ENCODE measurements around the gene SLCO1A2. TPM values are rescaled to one million over a fixed set of nuclear protein-coding genes. Genes with fewer than 3 reads are reported as not detected.

SLCO1A2 gene
- total and polyA plus RNA-seq, 2 of the 8 experiments (the other 6 are each of a cell fraction or from before 2014, with no cell fraction given), result 2.9 to 5.1 TPM

- Histone ChIP-seq H3K18ac (ENCODE audit: extremely low read depth, low read length) (no peak overlapping the region), H3K23ac (ENCODE audit: insufficient read length) (no peak overlapping the region), H3K14ac (ENCODE audit: insufficient read length) (no peak overlapping the region), H3K56ac (replicated peaks; ENCODE audit: insufficient read length, low read depth, low read length) (no peak overlapping the region), H3K4me3 (ENCODE audit: extremely low read depth in 1 of 4, insufficient read depth in 2 of 4, low read depth in 3 of 4, low read length in 4 of 4) (no peak overlapping the region), H3K4me2 (ENCODE audit: insufficient read depth in 1 of 2, low read depth in 2 of 2, low read length in 2 of 2) (no peak overlapping the region), H2BK15ac (ENCODE audit: low read length) (no peak overlapping the region), H3K4ac (replicated peaks; ENCODE audit: insufficient read length, low read depth, low read length) (no peak overlapping the region), H4K91ac (replicated peaks; ENCODE audit: insufficient read length, low read length) (no peak overlapping the region), H2BK120ac (replicated peaks; ENCODE audit: low read depth, low read length) (no peak overlapping the region), H4K5ac (ENCODE audit: insufficient read length, low read depth, low read length) (no peak overlapping the region), H3K27ac (ENCODE audit: low read depth, low read length) (no peak overlapping the region), H2BK20ac (ENCODE audit: low read length) (no peak overlapping the region), H3K9ac (replicated peaks in 1 of 4; ENCODE audit: extremely low read depth in 1 of 4, low read depth in 3 of 4, low read length in 3 of 4) (no peak overlapping the region), H3K36me3 (ENCODE audit: control insufficient read depth in 2 of 4, insufficient read depth in 4 of 4, low read length in 3 of 4) (no peaks in the 10 kb centered on the region), H3K79me2 (ENCODE audit: control insufficient read depth in 1 of 2, insufficient read depth in 2 of 2, low read length in 2 of 2) (no peaks in the 10 kb centered on the region), H3K27me3 (replicated peaks in 1 of 4; ENCODE audit: control insufficient read depth in 3 of 4, extremely low read depth in 1 of 4, insufficient read depth in 3 of 4, low read length in 3 of 4) (no peaks in the 10 kb centered on the region), H2AK5ac (ENCODE audit: low read depth, low read length) (no peak overlapping the region), H2BK5ac (ENCODE audit: low read depth, low read length) (no peak overlapping the region), H4K8ac (ENCODE audit: extremely low read depth, insufficient read depth, low read length) (no peak overlapping the region), H3K23me2 (ENCODE audit: low read depth, low read length) (no peaks in the 10 kb centered on the region), H3K79me1 (ENCODE audit: low read depth, low read length) (no peaks in the 10 kb centered on the region), H3K9me3 (ENCODE audit: insufficient read depth in 2 of 2, low read depth in 1 of 2, low read length in 1 of 2) (no peaks in the 10 kb centered on the region), H3K4me1 (replicated peaks in 1 of 4; ENCODE audit: control insufficient read depth in 3 of 4, insufficient read depth in 4 of 4, low read length in 3 of 4) (no peaks in the 10 kb centered on the region), H2BK12ac (ENCODE audit: low read depth, low read length) (no peak overlapping the region), H2AFZ (ENCODE audit: low read length) (no peak overlapping the region), H4K20me1 (replicated peaks in 1 of 2; ENCODE audit: control insufficient read depth in 1 of 2, insufficient read depth in 2 of 2, low read length in 2 of 2) (no peaks in the 10 kb centered on the region)
- DNase-seq (ENCODE audit: low read depth in 1 of 2, low spot score in 2 of 2), result no peak
- TF ChIP-seq ZNF274 (IDR thresholded peaks at IDR 0.05; ENCODE audit: borderline replicate concordance, extremely low read depth, low read length) (no peak), EP300 (IDR thresholded peaks at IDR 0.05; ENCODE audit: borderline replicate concordance in 1 of 2, low read depth in 2 of 2, low read length in 2 of 2) (no peak)
- FAIRE-seq, result no peak
- 75% methylated on average over 1 of the region's 1 CpG; no CpG with 5 or more reads in 1 of the 2 experiments for WGBS, 2 experiments (ENCODE audit: extremely low coverage in 1 of 2, insufficient coverage in 1 of 2, insufficient read length in 1 of 2, insufficient replicate concordance in 2 of 2, low coverage in 1 of 2, low lambda C conversion rate in 2 of 2, missing lambda C conversion rate in 1 of 2)
- CTCF ChIA-PET (ENCODE audit: partially characterized antibody), result no interaction called here
- POLR2A ChIA-PET (ENCODE audit: partially characterized antibody), result no interaction called here
Measured at GRCh38 chr12:21346542-21347205, 12.0 kb upstream of the SLCO1A2 start.

Measured in H1 (cell line).